Measurements from ENCODE around the gene NCS1. TPM values are rescaled to one million over a fixed set of nuclear protein-coding genes. Genes with fewer than 3 reads are reported as not detected.

NCS1 gene
- total RNA-seq, 2 donors from 2014 or later, result 3.8 to 21.3 TPM

DNA sequence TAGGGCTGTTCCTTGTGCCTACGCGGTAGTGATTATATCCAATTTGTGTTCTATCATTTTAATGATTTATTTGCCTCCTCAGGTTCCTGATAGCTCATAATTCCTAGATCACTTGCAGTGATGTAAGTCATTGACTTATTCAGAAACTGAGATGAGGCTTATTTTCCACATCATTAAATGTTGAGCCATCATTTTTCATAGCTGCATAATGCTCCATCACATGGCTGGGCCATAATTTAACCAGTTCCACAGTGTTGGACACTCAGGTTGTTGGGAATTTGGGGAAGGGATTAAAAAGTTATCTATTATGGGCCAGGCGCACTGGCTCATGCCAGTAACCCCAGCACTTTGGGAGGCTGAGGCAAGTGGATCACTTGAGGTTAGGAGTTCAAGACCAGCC is 57.6 kb downstream of the NCS1 start:
- Histone ChIP-seq H3K4me3 (no peak overlapping the region), H3K27me3 (no peaks in the 10 kb centered on the region), H3K27ac (no peak overlapping the region), H3K9me3 (no peaks in the 10 kb centered on the region), H3K4me1 (no peaks in the 10 kb centered on the region), H3K9ac (ENCODE audit: low read depth in 2 of 2, low read length in 2 of 2) (no peak overlapping the region), H3K36me3 (no peaks in the 10 kb centered on the region)
- no peak for DNase-seq
- intact Hi-C loops (cut with DNase I), result loop anchor here (5.0 to 10.0 kb wide), 2 partner anchors 72 to 345 kb away; no protein-coding TSS in a partner anchor
- TF ChIP-seq, protein P1, sequence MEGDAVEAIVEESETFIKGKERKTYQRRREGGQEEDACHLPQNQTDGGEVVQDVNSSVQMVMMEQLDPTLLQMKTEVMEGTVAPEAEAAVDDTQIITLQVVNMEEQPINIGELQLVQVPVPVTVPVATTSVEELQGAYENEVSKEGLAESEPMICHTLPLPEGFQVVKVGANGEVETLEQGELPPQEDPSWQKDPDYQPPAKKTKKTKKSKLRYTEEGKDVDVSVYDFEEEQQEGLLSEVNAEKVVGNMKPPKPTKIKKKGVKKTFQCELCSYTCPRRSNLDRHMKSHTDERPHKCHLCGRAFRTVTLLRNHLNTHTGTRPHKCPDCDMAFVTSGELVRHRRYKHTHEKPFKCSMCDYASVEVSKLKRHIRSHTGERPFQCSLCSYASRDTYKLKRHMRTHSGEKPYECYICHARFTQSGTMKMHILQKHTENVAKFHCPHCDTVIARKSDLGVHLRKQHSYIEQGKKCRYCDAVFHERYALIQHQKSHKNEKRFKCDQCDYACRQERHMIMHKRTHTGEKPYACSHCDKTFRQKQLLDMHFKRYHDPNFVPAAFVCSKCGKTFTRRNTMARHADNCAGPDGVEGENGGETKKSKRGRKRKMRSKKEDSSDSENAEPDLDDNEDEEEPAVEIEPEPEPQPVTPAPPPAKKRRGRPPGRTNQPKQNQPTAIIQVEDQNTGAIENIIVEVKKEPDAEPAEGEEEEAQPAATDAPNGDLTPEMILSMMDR (IDR thresholded peaks at IDR 0.05), result no peak

DNA sequence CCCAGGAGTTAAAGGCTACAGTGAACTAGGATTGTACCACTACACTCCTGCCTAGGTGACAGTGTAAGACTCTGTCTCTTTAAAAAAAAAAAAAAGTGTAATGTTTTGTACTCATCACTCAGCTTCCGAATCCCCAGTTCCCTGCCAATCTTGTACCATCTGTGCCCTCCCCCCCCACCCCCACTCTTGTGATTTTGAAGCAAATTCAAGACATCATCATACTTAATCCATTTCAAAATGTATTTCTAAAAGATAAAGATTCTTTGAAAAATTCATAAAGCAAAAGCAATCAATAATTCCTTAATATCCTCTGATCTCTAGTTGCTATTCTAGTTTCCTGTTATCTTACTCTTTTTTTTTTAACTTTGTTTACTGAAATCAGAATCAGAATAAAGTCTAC is 58.4 kb downstream of the NCS1 start:
- TF ChIP-seq, protein P1 (IDR thresholded peaks at IDR 0.05), result no peak
- no peak overlapping the region for H3K4me3 ChIP-seq
- H3K27me3 ChIP-seq, result no peaks in the 10 kb centered on the region
- H3K4me1 ChIP-seq, result no peaks in the 10 kb centered on the region
- DNase-seq, result no peak
- H3K9me3 ChIP-seq, result no peaks in the 10 kb centered on the region
- intact Hi-C loops (cut with DNase I), result loop anchor here (5.0 to 10.0 kb wide), 2 partner anchors 73 to 346 kb away; no protein-coding TSS in a partner anchor
- H3K36me3 ChIP-seq, result no peaks in the 10 kb centered on the region
- no peak overlapping the region for H3K27ac ChIP-seq
- no peak overlapping the region for H3K9ac ChIP-seq (ENCODE audit: low read depth in 2 of 2, low read length in 2 of 2)

DNA sequence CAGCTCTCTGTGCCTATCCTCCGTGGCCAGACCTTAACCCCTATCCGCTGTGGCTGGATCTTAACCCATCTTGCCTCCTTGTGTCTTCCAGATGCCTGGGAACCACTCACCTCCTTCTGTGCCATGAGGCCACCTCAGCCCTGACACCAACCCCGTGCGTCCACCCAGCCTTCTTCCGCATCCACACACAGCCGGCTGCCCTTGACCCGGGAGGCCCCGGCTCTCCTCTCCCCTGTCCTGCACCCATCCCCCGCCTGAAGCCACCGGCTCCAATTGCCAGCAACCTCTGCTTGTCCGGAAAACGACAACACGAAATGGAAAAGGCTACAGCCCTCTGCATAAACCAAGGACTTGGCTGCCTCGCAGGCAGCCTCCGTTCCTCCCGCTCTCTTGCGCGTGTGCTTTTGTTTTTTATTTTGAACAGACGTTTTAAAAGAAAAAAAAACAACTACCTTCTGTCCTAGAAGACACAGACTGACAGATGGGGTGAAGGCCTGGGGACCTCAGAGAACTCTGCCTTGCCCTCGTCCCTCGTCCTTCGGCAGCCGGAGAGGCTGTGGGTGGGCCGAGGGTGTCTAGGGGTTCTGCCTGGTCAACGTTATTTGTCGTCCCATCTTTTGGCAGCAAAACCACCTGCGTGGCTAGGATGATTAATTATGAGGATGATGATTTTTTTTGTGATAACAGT is 60.8 kb downstream of the NCS1 start:
- TF ChIP-seq, protein P1 (IDR thresholded peaks at IDR 0.05), result no peak
- H3K36me3 ChIP-seq, result no peaks in the 10 kb centered on the region
- no peaks in the 10 kb centered on the region for H3K9me3 ChIP-seq
- no peaks in the 10 kb centered on the region for H3K4me1 ChIP-seq
- H3K4me3 ChIP-seq, result no peak overlapping the region
- H3K27ac ChIP-seq, result no peak overlapping the region
- no peaks in the 10 kb centered on the region for H3K27me3 ChIP-seq
- no peak overlapping the region for H3K9ac ChIP-seq (ENCODE audit: low read depth in 2 of 2, low read length in 2 of 2)
- intact Hi-C loops (cut with DNase I), result loop anchor here (5.0 to 10.0 kb wide), 2 partner anchors 76 to 348 kb away; no protein-coding TSS in a partner anchor
- DNase-seq, result no peak

DNA sequence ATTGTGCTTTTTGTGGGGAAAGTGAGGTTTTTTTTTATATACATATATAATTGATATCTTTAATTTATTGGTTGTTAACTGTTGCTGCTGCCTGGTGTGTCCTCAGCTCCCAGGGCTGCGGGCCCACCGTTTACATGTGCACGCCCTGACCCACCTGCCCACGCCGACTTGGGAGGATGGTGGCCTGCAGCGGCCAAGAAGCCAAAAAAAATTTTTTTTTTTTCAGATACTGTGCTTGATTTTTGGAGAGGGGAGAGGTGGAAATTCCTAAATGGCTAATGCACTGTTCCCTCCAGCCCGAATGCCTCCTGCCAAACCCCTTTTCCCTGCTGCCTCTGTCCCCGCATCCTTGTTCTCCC is 61.4 kb downstream of the NCS1 start:
- Histone ChIP-seq H3K27me3 (no peaks in the 10 kb centered on the region), H3K27ac (no peak overlapping the region), H3K4me1 (no peaks in the 10 kb centered on the region), H3K9me3 (no peaks in the 10 kb centered on the region), H3K36me3 (no peaks in the 10 kb centered on the region), H3K4me3 (no peak overlapping the region), H3K9ac (ENCODE audit: low read depth in 2 of 2, low read length in 2 of 2) (no peak overlapping the region)
- TF ChIP-seq, protein P1 (IDR thresholded peaks at IDR 0.05), result no peak
- no peak for DNase-seq
- intact Hi-C loops (cut with DNase I), result loop anchor here (5.0 to 10.0 kb wide), 2 partner anchors 76 to 349 kb away; no protein-coding TSS in a partner anchor

DNA sequence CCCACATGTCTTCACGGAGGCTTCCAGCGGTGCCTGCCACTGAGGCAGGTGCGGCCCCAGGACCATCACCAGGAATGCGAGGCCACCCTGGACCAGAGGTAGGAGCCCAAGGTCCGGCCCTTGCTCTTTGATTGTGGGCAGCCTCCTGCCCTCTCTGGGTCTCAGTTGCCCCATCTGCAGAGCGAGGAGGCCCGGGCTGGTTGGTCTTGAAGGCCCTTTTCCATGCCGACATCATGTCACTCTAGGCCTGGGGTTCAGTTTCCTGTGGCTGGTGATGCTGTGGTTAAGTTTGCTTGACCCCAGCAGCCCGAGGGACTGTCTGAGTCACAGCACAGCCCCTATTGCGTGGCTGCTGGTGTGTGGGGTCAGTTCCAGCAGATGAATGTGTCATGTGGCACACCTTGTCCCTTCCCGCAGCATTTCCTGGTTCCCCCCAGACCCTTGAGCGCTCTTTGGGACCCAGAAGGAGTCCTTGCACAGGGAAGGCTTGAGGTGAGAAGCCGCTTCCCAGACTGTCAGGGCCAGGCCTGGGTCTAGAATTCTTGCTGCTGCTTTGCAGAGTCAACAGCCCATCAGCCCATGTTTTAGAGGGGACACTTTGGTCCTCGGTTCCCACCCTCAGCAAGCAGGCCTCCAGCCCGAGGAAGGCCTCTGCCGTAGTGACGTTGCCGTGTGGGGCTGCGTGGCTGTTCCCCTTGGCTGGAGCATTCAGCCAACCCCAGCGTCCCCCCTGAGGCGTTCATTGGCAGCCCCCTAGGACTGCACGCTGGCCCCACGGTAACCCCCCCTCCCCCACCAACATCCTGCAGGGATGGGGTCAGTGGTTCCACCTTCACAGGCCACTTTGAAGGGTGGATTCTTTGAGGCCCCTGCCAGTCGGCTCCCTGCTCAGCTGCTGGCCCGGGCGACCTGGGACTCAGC is 62.4 kb downstream of the NCS1 start:
- TF ChIP-seq, protein P1 (IDR thresholded peaks at IDR 0.05), result no peak
- Histone ChIP-seq H3K9me3 (no peaks in the 10 kb centered on the region), H3K9ac (ENCODE audit: low read depth in 2 of 2, low read length in 2 of 2) (no peak overlapping the region), H3K4me1 (no peaks in the 10 kb centered on the region), H3K27ac (no peak overlapping the region), H3K36me3 (no peaks in the 10 kb centered on the region), H3K4me3 (no peak overlapping the region), H3K27me3 (no peaks in the 10 kb centered on the region)
- intact Hi-C loops (cut with DNase I), result loop anchor here (5.0 to 10.0 kb wide), 2 partner anchors 77 to 350 kb away; no protein-coding TSS in a partner anchor
- DNase-seq, result no peak

Data from colonic mucosa (tissue), 4 donors.